ENCODE measurements around the gene SLC49A3.

SLC49A3 gene

GRCh38 chr4:664713-665231 is 24.2 kb downstream of the SLC49A3 start:
- DNase-seq = no peak

DNA sequence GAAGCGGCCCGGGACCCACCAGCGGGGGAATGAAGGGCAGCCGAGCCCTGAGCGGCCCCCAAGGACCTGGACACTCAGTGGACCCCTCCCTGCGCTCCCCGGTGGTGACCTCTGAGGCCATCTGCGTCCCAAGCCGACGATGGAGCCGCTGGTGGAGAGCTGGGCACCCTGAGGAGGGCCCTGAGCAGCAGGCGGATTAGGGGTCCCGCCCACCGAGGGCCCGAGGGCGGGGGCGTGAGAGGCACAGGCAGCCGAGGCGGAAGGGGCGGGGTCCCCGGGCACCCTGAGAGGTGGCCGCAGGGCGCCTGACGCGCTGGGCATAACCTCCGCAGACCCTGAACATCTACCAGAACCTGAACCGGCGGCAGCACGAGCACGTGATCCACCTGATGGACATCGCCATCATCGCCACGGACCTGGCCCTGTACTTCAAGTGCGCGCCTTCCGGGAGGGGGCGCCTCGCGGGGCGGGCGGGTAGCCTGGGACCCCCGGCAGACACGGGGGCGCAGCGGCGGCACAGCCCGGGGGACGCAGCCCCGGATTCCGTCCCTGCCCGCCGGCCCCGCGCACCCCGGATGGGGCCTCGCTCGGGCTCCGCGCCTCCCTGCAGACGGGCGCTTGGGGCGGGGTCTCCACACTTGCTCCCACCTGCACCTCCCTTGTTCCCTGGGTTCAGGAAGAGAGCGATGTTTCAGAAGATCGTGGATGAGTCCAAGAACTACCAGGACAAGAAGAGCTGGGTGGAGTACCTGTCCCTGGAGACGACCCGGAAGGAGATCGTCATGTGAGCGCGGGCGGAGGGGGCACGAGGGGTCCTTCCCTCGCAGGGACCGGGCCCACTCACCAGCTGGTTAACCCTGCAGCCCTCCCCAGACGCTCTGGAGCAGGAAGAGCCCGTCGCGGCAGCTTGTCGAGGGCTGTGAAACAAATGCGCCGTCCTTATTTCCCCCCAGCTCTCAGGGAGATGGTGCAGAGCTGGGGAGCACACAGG is 25.2 kb downstream of the SLC49A3 start:
- DNase-seq = peak; percentile 79 to 84

- DNase-seq = no peak
Observed at GRCh38 chr4:663046-663437, 25.9 kb downstream of the SLC49A3 start.

- DNase-seq = no peak
Observed at GRCh38 chr4:661881-662761, 26.8 kb downstream of the SLC49A3 start.

DNA sequence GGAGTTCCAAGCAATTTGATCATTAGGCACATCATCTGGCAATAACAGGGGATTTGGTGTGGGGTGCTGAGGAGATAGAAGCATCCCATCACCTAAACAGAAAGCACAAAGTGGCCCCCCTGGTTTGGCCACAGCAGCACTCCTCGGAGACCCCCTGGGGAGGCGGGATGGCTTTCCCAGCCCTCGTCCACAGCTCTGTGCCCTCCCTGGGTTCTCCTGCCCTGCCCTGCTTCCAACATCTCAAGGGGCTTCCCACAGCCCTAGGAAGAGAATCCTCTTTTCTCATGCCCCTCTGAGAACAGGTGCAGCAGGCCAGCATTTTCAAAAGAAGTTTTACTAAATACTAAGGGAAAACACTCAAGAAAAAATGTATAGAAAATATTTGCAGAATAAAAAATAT is 27.7 kb downstream of the SLC49A3 start:
- no peak for DNase-seq

DNA sequence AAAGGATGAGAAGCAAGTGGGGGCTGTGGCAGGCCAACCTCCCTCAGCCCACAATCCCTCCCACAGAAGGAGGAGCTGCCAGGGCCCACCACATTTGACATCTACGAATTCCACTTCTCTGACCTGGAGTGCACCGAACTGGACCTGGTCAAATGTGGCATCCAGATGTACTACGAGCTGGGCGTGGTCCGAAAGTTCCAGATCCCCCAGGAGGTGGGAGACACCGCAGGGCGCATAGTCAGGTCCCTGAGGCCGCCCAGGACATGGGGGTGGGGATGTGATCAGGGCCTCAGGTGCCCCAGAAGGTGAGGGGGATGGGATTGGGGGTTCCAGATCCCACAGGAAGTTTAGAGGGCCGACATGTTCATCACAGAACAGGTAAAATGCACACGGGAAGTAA is 28.6 kb downstream of the SLC49A3 start:
- no peak for DNase-seq

- no peak for DNase-seq
Observed at GRCh38 chr4:659851-660250, 29.1 kb downstream of the SLC49A3 start.

GRCh38 chr4:658681-659667 is 30.0 kb downstream of the SLC49A3 start:
- DNase-seq = no peak

- no peak for DNase-seq
Observed at GRCh38 chr4:657834-658667, 30.9 kb downstream of the SLC49A3 start.

- DNase-seq = no peak
Observed at GRCh38 chr4:657338-657833, 31.6 kb downstream of the SLC49A3 start.

DNA sequence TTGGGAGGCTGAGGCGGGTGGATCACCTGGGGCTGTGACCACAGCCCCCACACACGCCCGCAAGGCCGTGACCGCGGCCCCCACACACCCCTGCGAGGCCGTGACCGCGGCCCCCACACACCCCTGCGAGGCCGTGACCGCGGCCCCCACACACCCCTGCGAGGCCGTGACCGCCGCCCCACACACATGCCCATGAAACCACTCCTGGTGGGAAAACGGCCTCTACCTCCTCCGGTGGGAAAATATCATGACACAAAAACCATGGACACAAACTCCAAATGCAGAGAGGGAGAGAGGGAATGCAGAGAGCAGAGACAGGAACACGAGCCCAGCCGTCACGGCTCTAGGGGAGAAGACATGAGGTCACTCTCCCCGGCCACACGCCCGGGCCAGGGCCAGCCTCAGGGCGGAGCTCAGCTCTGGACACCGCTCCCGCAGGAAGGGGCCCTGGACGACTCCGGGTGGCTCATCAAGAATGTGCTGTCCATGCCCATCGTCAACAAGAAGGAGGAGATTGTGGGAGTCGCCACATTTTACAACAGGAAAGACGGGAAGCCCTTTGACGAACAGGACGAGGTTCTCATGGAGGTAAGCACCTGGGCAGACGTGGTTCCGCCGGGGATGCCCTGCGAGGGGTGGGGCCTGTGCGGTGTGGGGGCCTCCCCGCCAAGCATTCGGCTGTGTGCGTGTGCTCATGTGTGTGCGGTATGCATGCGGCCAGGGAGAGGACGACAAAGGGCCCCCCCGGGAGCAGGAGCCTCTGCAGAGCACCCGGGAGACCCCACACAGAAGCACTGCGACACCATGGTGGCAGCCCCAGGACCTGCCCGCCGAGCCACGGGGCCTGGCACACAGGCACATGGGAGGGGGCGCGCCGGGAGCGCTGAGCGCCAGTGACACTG is 32.3 kb downstream of the SLC49A3 start:
- DNase-seq = no peak

GRCh38 chr4:655464-656151 is 33.3 kb downstream of the SLC49A3 start:
- no peak for DNase-seq

DNA sequence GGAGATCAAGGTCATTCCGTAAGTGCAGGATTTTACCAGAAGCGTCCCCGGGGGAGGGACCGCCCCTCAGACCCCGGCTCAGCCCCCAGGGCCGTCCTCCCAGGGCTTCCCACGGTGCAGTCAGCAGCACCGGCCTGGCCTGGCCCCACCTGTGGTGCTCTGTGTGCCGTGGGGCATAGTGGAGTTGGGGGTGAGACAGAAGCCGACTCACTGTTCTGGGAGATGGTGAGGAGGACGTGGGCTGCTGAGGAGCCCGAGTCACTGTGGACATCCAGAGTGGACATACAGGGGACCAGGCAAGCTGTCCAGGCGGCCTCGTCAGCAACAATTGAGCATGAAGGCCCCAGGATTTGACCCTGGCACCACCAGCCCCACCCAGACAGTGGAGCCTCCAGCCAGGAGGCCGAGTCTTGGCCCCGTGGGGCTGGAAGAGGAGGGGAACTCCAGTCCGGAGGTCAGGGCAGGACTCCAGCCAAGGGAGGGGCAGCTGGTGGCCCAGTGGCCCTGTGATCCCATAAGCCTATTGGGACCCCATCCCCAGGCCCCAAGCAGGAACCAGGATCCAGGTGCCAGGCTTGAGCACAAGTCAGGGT is 34.0 kb downstream of the SLC49A3 start:
- no peak for DNase-seq

DNA sequence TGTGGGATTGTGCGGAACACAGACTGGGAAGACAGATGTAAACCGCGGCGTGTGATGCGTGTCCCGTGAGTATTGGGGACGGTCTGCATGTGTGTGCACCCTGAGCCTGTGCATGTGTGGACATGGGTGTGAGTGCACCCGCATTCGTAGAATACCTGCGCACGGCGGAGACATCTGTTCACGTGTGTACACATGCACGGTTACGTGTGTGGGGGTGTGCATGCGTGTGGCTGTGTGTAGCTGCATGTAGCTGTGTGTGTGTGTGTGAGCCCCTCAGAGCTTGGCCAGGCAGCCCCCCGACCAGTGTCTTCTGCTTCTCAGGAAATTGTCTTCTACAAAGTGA is 34.5 kb downstream of the SLC49A3 start:
- DNase-seq = no peak

- no peak for DNase-seq
Observed at GRCh38 chr4:653831-654502, 35.0 kb downstream of the SLC49A3 start.

DNA sequence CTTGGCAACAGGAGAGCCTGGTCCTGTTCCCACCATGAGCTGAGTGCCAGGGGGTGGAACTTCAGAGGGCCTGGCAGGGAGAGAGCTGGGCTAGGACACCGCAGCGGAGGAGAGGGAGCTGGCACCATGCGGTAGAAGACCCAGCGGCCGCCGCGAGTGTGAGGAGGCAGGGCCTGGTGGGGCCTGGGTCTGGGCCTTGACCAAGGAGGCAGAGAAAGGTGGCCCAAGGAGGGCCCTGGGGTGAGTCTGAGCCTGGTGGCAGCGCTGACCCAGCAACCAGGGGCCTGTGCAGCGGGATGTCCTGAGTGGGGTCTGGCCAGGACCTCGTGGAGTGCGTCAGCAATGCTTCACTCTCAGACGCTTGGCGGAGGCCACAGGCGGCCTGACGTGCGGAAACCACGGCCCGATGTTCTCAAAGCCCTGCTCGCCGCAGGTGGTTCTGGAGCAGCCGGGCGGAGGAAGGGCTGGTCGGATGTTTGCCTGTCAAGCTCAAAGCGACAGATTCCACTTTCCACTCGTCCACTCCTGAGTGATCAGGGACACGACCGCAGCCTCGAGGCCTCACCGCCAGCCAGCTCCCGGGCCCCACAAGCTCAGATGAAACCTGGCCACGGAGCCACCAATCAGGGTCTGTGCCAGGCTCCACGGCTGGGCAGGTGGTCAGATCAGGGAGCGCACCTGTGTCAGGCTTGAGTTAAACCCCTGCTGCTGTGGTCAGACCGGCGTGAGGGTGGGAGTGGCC is 35.7 kb downstream of the SLC49A3 start:
- DNase-seq = no peak

DNA sequence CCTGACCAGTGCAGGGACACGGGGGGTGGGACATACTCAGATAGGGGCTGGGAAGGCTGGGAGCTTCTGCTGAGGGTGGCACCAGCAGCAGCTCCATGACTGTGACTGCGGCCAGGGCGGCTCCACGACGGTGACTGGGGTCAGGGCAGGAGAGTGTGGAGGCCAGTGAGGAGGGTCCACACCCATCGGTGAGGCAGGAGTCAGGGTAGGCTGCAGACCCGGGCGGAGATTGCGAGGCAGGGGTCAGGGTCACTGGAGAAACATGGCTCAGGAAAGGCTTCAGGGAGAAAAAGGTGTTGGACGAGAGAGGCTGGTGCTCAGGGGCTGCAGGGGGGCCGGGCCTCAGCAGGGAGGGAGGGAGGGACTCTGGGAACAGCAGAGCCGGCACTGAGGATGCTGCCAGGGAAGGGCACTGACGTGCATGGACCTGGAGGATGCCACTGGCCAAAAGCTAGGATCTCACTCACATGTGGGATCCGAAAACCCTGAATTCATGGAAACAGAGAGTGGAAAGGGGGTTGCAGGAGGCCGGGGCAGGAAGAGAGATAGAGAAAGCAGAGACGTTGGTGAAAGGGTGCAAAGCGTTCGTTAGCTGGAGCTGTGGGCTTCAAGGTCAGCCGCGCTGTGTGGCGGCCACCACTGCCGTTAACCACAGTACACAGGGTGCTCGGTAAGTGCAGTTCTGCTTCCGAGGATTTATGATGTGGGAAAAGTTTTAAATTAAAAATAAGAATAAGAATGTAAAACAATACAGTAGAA is 36.9 kb downstream of the SLC49A3 start:
- no peak for DNase-seq
